ENCODE results near the gene SLC7A10. TPM values are rescaled to one million over a fixed set of nuclear protein-coding genes. Genes with fewer than 3 reads are reported as not detected.
"Not testable (repeated sequence)": the region's sequence is repeated elsewhere in the genome, so short reads cannot be mapped to it uniquely, and the experiment has no call there.

The SLC7A10 gene
- total RNA-seq, 2 donors from 2014 or later = not detected

DNA sequence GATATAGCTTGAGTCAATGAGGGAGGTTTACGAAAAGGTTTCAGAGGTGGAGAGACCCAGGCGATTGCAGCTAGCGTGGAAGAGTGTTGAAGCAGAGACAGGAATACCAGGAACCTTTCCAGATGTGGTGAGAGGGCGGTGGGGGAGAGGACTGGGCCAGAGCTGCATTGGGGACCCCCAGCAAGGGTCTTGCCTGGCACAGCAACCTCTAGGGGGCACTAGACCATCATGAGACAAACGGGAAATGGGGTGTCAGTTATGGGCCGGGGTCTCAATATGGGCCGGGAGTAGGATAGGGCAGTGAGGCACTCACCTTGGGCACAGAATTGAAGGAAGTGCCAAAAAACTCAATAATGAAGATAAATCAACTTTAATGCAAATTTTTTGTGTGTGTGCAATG is 33.6 kb downstream of the SLC7A10 start:
- TF ChIP-seq, protein P1, sequence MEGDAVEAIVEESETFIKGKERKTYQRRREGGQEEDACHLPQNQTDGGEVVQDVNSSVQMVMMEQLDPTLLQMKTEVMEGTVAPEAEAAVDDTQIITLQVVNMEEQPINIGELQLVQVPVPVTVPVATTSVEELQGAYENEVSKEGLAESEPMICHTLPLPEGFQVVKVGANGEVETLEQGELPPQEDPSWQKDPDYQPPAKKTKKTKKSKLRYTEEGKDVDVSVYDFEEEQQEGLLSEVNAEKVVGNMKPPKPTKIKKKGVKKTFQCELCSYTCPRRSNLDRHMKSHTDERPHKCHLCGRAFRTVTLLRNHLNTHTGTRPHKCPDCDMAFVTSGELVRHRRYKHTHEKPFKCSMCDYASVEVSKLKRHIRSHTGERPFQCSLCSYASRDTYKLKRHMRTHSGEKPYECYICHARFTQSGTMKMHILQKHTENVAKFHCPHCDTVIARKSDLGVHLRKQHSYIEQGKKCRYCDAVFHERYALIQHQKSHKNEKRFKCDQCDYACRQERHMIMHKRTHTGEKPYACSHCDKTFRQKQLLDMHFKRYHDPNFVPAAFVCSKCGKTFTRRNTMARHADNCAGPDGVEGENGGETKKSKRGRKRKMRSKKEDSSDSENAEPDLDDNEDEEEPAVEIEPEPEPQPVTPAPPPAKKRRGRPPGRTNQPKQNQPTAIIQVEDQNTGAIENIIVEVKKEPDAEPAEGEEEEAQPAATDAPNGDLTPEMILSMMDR (IDR thresholded peaks at IDR 0.05) = no peak
- no peak for DNase-seq
- H3K4me1 ChIP-seq = no peaks in the 10 kb centered on the region
- no peaks in the 10 kb centered on the region for H3K9me3 ChIP-seq
- intact Hi-C loops (cut with DNase I) = no loop called here
- H3K27me3 ChIP-seq = no peaks in the 10 kb centered on the region
- no peaks in the 10 kb centered on the region for H3K36me3 ChIP-seq
- H3K27ac ChIP-seq = no peak overlapping the region
- no peak overlapping the region for H3K9ac ChIP-seq (ENCODE audit: low read depth in 2 of 2, low read length in 2 of 2)
- H3K4me3 ChIP-seq = no peak overlapping the region

DNA sequence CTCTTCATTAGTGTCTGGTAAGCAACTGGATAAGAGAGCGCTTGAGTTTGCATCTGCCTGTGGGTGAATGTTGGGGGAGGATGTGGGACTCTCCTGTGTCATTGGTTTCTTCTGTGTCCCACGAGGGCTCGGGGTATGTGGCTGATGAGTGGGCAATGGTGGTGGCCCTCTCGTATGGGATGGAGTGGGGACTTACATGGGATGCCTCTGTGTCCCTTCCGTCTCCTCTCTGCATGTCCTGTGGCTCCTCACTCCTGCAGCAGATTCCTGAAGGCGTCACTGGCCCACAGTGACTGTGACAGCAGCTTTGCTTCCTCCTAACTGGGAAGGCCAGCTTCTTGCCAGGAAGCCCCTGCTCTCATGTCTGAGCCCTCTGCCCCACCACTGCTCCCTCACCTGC is 34.1 kb downstream of the SLC7A10 start:
- H3K4me3 ChIP-seq = no peak overlapping the region
- TF ChIP-seq, protein P1 (IDR thresholded peaks at IDR 0.05) = no peak
- H3K9me3 ChIP-seq = no peaks in the 10 kb centered on the region
- no peaks in the 10 kb centered on the region for H3K27me3 ChIP-seq
- no peak for DNase-seq
- no peaks in the 10 kb centered on the region for H3K4me1 ChIP-seq
- intact Hi-C loops (cut with DNase I) = no loop called here
- H3K36me3 ChIP-seq = no peaks in the 10 kb centered on the region
- H3K9ac ChIP-seq (ENCODE audit: low read depth in 2 of 2, low read length in 2 of 2) = no peak overlapping the region
- no peak overlapping the region for H3K27ac ChIP-seq

DNA sequence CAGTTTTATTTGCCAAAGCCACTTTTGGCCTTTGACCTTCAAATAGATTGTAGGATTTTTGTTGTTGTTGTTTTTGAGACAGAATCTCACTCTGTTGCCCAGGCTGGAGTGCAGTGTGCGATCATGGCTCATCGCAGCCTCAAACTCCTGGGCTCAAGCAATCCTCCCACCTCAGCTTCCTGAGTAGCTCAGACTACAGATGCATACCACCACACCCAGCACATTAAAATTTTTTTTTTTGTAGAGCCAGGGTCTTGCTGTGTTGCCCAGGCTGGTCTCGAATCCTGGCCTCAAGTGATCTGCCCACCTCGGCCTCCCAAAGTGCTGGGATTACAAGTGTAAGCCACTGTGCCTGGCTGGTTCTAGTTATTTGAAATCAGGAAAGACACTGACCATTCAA is 34.6 kb downstream of the SLC7A10 start:
- H3K4me3 ChIP-seq; intact Hi-C loops (cut with DNase I); H3K4me1 ChIP-seq; H3K9me3 ChIP-seq; DNase-seq; H3K27ac ChIP-seq; H3K36me3 ChIP-seq; H3K9ac ChIP-seq (ENCODE audit: low read depth in 2 of 2, low read length in 2 of 2); H3K27me3 ChIP-seq: not testable (repeated sequence)

DNA sequence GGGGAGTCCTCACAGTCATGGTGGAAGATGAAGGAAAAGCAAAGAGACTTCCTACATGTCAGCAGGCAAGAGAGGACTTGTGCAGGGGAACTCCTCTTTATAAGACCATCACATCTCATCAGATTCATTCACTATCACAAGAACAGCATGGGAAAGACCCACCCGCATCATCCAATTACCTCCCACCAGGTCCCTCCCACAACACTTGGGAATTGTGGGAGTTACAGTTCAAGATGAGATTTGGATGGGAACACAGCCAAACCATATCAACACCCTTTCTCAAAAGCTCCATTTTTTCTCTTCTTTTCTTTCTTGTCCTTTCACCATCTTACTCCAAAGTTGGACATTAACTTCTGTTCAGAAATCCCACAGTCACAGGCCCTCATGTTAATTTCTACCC is 36.2 kb downstream of the SLC7A10 start:
- TF ChIP-seq, protein P1 (IDR thresholded peaks at IDR 0.05) = no peak
- no peak for DNase-seq

DNA sequence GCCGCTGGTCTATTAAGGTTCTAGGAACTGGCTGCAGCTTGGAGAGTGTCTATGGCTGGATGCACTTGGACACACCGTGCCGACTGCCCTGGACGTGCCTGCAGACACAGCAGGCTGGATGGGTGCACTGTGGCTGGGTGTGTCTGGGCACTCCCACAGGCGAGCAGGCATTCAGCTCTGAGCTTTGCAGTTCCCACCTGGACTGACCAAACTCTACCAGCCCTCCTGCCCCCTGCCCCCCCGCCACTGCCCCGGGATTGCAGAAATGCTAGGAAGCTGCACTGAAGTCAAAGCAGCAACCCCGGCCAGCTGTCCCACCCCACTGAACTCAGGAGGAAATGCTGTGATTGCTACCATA is 38.5 kb downstream of the SLC7A10 start:
- intact Hi-C loops (cut with DNase I) = loop anchor here (2.0 kb wide), 1 partner anchor 42 kb away; no protein-coding TSS in a partner anchor
- H3K9ac ChIP-seq (ENCODE audit: low read depth in 2 of 2, low read length in 2 of 2) = no peak overlapping the region
- H3K4me3 ChIP-seq = no peak overlapping the region
- H3K9me3 ChIP-seq = no peaks in the 10 kb centered on the region
- H3K27ac ChIP-seq = no peak overlapping the region
- H3K36me3 ChIP-seq = no peaks in the 10 kb centered on the region
- no peaks in the 10 kb centered on the region for H3K27me3 ChIP-seq
- DNase-seq = peak; percentile 52
- no peaks in the 10 kb centered on the region for H3K4me1 ChIP-seq
- TF ChIP-seq, protein P1 (IDR thresholded peaks at IDR 0.05) = no peak

More for the DNA sequence above, 36.2 kb downstream of the SLC7A10 start:
- H3K4me1 ChIP-seq = no peaks in the 10 kb centered on the region
- no peak overlapping the region for H3K27ac ChIP-seq
- H3K27me3 ChIP-seq = no peaks in the 10 kb centered on the region
- H3K4me3 ChIP-seq = no peak overlapping the region
- H3K9me3 ChIP-seq = no peaks in the 10 kb centered on the region
- intact Hi-C loops (cut with DNase I) = no loop called here
- no peak overlapping the region for H3K9ac ChIP-seq (ENCODE audit: low read depth in 2 of 2, low read length in 2 of 2)
- no peaks in the 10 kb centered on the region for H3K36me3 ChIP-seq

DNA sequence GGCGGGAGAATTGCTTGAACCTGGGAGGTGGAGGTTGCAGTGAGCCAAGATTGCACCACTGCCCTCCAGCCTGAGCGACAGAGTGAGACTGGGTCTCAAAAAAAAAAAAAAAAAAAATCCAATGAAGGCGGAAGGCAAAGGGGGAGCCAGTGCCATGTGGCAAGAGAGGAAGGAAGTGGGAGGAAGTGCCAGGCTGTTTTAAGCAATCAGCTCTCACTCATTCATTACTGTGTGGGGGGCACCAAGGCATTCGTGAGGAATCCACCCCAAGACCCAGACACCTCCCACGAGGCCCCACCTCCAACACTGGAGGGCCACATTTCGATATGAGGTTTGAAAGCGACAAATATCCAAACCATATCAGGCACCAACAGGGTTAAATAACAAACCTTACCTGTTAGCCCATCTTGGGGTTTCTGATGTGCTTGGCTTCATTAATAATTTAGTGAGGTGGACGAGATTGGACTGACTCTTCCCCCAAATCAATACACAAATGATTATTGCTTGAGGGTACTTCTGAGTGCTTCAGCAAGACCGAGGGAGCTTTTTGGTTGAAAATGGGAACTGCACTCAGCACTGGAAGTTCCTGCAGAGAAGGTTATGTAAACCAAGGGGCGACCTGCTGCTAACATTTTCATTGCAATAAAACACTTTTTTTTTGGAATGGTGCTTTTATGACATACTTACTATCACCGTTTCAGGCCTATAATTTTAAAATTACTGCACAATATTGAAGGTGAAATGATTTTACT is 39.0 kb downstream of the SLC7A10 start:
- no peak overlapping the region for H3K4me3 ChIP-seq
- DNase-seq = no peak
- no peak overlapping the region for H3K9ac ChIP-seq (ENCODE audit: low read depth in 2 of 2, low read length in 2 of 2)
- TF ChIP-seq, protein P1 (IDR thresholded peaks at IDR 0.05) = no peak
- intact Hi-C loops (cut with DNase I) = loop anchor here (2.0 kb wide), 1 partner anchor 42 kb away; no protein-coding TSS in a partner anchor
- no peak overlapping the region for H3K27ac ChIP-seq
- no peaks in the 10 kb centered on the region for H3K4me1 ChIP-seq
- no peaks in the 10 kb centered on the region for H3K36me3 ChIP-seq
- H3K9me3 ChIP-seq = no peaks in the 10 kb centered on the region
- H3K27me3 ChIP-seq = no peaks in the 10 kb centered on the region
